ENCODE data around the gene COX4I1. TPM values are rescaled to one million over a fixed set of nuclear protein-coding genes. Genes with fewer than 3 reads are reported as not detected.
"Not testable (repeated sequence)": the region's sequence is repeated elsewhere in the genome, so short reads cannot be mapped to it uniquely, and the experiment has no call there.

COX4I1 gene
- total RNA-seq, 2 experiments from 2014 or later = 422 to 473 TPM

DNA sequence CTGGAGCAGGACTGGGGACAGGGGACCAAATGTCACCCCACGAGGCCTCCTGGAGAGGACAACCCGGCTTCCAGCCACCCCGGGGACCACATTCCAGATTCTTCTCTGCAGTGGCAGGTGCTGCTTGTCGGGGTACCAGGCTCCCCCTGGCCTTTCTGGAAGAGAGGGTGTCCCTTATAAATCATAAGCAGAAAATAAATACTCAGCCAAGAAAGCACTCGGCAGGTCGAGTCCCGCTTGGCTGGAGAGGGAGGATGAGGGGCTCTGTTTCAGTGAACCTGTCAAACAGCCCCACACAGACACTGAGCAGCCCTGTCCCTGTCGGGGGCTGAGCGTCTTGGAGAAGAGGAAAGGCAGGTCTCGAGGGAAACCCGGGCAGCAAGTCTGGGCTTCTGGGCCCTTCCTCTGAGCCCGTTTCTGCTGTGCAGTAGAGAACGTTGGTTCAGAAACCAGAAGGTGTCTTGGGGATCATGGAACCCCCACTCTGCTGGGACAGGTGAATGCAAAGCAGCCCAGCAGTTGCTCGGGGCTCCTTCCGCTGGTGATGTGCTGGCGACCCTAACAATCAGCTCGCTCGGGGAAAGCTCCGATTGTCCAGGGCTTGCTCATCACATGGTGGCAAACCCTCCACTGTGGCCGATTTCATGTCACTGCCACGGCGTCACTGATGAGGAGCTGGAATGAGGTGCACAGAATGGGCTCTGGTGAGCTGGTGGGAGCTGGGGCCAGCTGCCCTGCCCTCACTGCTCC is 36.6 kb downstream of the COX4I1 start:
- no peak overlapping the region for H3K27ac Mint-ChIP-seq
- no peaks in the 10 kb centered on the region for H3K36me3 Mint-ChIP-seq
- DNase-seq (no peak), ATAC-seq (no peak)
- H3K4me1 Mint-ChIP-seq = no peaks in the 10 kb centered on the region
- no peak overlapping the region for H3K4me3 Mint-ChIP-seq
- no peaks in the 10 kb centered on the region for H3K9me3 Mint-ChIP-seq (ENCODE audit: low read depth)
- CTCF ChIA-PET = no interaction called here
- peaks cover 23% of the 10 kb centered on the region for H3K27me3 Mint-ChIP-seq

GRCh38 chr16:85836706-85837582 is 37.4 kb downstream of the COX4I1 start:
- H3K27me3 Mint-ChIP-seq = peaks cover 15% of the 10 kb centered on the region
- no peaks in the 10 kb centered on the region for H3K36me3 Mint-ChIP-seq
- H3K4me3 Mint-ChIP-seq = no peak overlapping the region
- CTCF ChIA-PET = interaction anchor here (0.6 to 1.2 kb wide), 2 partner anchors 26 to 293 kb away, joined by 3 read pairs; no protein-coding TSS in a partner anchor
- no peaks in the 10 kb centered on the region for H3K4me1 Mint-ChIP-seq
- DNase-seq = no peak
- H3K9me3 Mint-ChIP-seq (ENCODE audit: low read depth) = no peaks in the 10 kb centered on the region
- no peak overlapping the region for H3K27ac Mint-ChIP-seq
- ATAC-seq = no peak

- DNase-seq; H3K4me3 Mint-ChIP-seq; H3K27ac Mint-ChIP-seq; H3K36me3 Mint-ChIP-seq; H3K9me3 Mint-ChIP-seq (ENCODE audit: low read depth); ATAC-seq; H3K4me1 Mint-ChIP-seq: not testable (repeated sequence)
- CTCF ChIA-PET = interaction anchor here (1.2 kb wide), 1 partner anchor 27 kb away, joined by 3 read pairs; no protein-coding TSS in a partner anchor
- H3K27me3 Mint-ChIP-seq = peaks cover 10% of the 10 kb centered on the region
Observed at GRCh38 chr16:85837654-85838053, 38.2 kb downstream of the COX4I1 start.

GRCh38 chr16:85838381-85838780 is 38.9 kb downstream of the COX4I1 start:
- Mint-ChIP-seq H3K27me3 (peaks cover 6% of the 10 kb centered on the region), H3K4me3 (no peak overlapping the region), H3K9me3 (ENCODE audit: low read depth) (no peaks in the 10 kb centered on the region), H3K36me3 (no peaks in the 10 kb centered on the region), H3K27ac (no peak overlapping the region), H3K4me1 (no peaks in the 10 kb centered on the region)
- DNase-seq = no peak
- ATAC-seq = no peak
- CTCF ChIA-PET = no interaction called here

- no peak for ATAC-seq
- CTCF ChIA-PET = no interaction called here
Observed at GRCh38 chr16:85838876-85839585, 39.5 kb downstream of the COX4I1 start.

GRCh38 chr16:85839681-85840240 is 40.3 kb downstream of the COX4I1 start:
- Mint-ChIP-seq H3K27ac (no peak overlapping the region), H3K4me3 (no peak overlapping the region), H3K36me3 (no peaks in the 10 kb centered on the region), H3K9me3 (ENCODE audit: low read depth) (no peaks in the 10 kb centered on the region), H3K27me3 (peaks cover 11% of the 10 kb centered on the region), H3K4me1 (no peaks in the 10 kb centered on the region)
- no peak for ATAC-seq
- DNase-seq = no peak
- CTCF ChIA-PET = no interaction called here

More at GRCh38 chr16:85838876-85839585, 39.5 kb downstream of the COX4I1 start:
- Mint-ChIP-seq H3K4me3 (no peak overlapping the region), H3K36me3 (no peaks in the 10 kb centered on the region), H3K27me3 (peaks cover 6% of the 10 kb centered on the region), H3K4me1 (no peaks in the 10 kb centered on the region), H3K27ac (no peak overlapping the region), H3K9me3 (ENCODE audit: low read depth) (no peaks in the 10 kb centered on the region)
- DNase-seq = no peak

GRCh38 chr16:85840395-85840794 is 40.9 kb downstream of the COX4I1 start:
- H3K27ac Mint-ChIP-seq = no peak overlapping the region
- DNase-seq (no peak), ATAC-seq (no peak)
- no peaks in the 10 kb centered on the region for H3K4me1 Mint-ChIP-seq
- CTCF ChIA-PET = no interaction called here
- H3K36me3 Mint-ChIP-seq = no peaks in the 10 kb centered on the region
- H3K4me3 Mint-ChIP-seq = no peak overlapping the region
- peaks cover 14% of the 10 kb centered on the region for H3K27me3 Mint-ChIP-seq
- H3K9me3 Mint-ChIP-seq (ENCODE audit: low read depth) = no peaks in the 10 kb centered on the region

DNA sequence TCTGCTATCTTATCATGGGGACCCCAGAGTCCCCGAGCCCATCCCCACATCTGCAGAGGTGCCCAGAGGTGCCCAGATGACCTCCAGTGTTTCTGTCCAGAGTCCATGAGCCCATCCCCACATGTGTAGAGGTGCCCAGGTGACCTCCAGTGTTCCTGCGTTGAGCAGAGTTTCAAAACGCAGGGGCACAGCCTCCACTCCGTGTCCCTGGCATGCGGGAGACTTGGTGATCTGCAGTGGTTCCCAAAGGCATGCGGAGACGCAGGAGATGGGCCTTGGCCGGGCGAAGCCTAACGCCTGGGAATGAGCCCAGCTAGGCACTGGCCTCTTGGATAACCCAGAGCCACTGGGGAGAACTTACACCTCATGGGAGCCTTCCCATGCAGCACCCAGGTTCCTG is 41.3 kb downstream of the COX4I1 start:
- no peaks in the 10 kb centered on the region for H3K9me3 Mint-ChIP-seq (ENCODE audit: low read depth)
- no peak for DNase-seq
- H3K4me1 Mint-ChIP-seq = no peaks in the 10 kb centered on the region
- CTCF ChIA-PET = no interaction called here
- no peaks in the 10 kb centered on the region for H3K36me3 Mint-ChIP-seq
- H3K27ac Mint-ChIP-seq = no peak overlapping the region
- no peak overlapping the region for H3K4me3 Mint-ChIP-seq
- peaks cover 14% of the 10 kb centered on the region for H3K27me3 Mint-ChIP-seq
- ATAC-seq = no peak

GRCh38 chr16:85842435-85842834 is 42.9 kb downstream of the COX4I1 start:
- Mint-ChIP-seq H3K4me1 (no peaks in the 10 kb centered on the region), H3K36me3 (no peaks in the 10 kb centered on the region), H3K4me3 (no peak overlapping the region), H3K9me3 (ENCODE audit: low read depth) (no peaks in the 10 kb centered on the region), H3K27me3 (peaks cover 16% of the 10 kb centered on the region), H3K27ac (no peak overlapping the region)
- CTCF ChIA-PET = no interaction called here
- no peak for ATAC-seq
- DNase-seq = no peak

- Mint-ChIP-seq H3K4me1 (no peaks in the 10 kb centered on the region), H3K27me3 (peaks cover 17% of the 10 kb centered on the region), H3K27ac (no peak overlapping the region), H3K9me3 (ENCODE audit: low read depth) (no peaks in the 10 kb centered on the region), H3K36me3 (no peaks in the 10 kb centered on the region), H3K4me3 (no peak overlapping the region)
- CTCF ChIA-PET = interaction anchor here (1.0 kb wide), 1 partner anchor 21 kb away, joined by 3 read pairs; no protein-coding TSS in a partner anchor
- DNase-seq (no peak), ATAC-seq (no peak)
Observed at GRCh38 chr16:85842848-85843247, 43.4 kb downstream of the COX4I1 start.

- H3K27ac Mint-ChIP-seq = no peak overlapping the region
- ATAC-seq = no peak
Observed at GRCh38 chr16:85843471-85844168, 44.1 kb downstream of the COX4I1 start.

DNA sequence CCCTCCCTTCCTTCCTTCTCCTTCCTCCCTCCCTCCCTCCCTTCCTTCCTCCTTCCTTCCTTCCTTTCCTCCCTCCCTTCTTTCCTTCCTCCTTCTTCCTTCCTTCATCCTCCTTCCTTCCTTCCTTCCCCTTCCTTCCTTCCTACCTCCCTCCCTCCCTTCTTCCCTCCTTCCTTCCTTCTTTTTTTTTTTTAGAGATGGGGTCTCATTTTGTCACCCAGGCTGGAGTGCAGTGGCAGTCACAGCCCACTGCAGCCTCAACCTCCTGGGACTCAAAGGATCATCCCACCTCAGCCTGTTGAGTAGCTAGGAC is 44.6 kb downstream of the COX4I1 start:
- DNase-seq (no peak), ATAC-seq (no peak)
- H3K27me3 Mint-ChIP-seq = peaks cover 22% of the 10 kb centered on the region
- H3K4me1 Mint-ChIP-seq = no peaks in the 10 kb centered on the region
- no peaks in the 10 kb centered on the region for H3K36me3 Mint-ChIP-seq
- CTCF ChIA-PET = no interaction called here
- H3K27ac Mint-ChIP-seq = no peak overlapping the region
- no peak overlapping the region for H3K4me3 Mint-ChIP-seq
- H3K9me3 Mint-ChIP-seq (ENCODE audit: low read depth) = no peaks in the 10 kb centered on the region

More at GRCh38 chr16:85843471-85844168, 44.1 kb downstream of the COX4I1 start:
- peaks cover 21% of the 10 kb centered on the region for H3K27me3 Mint-ChIP-seq
- no peaks in the 10 kb centered on the region for H3K4me1 Mint-ChIP-seq
- no peaks in the 10 kb centered on the region for H3K36me3 Mint-ChIP-seq
- no peak overlapping the region for H3K4me3 Mint-ChIP-seq
- no peaks in the 10 kb centered on the region for H3K9me3 Mint-ChIP-seq (ENCODE audit: low read depth)
- no peak for DNase-seq
- CTCF ChIA-PET = interaction anchor here (1.0 kb wide), 1 partner anchor 22 kb away, joined by 3 read pairs; no protein-coding TSS in a partner anchor

DNA sequence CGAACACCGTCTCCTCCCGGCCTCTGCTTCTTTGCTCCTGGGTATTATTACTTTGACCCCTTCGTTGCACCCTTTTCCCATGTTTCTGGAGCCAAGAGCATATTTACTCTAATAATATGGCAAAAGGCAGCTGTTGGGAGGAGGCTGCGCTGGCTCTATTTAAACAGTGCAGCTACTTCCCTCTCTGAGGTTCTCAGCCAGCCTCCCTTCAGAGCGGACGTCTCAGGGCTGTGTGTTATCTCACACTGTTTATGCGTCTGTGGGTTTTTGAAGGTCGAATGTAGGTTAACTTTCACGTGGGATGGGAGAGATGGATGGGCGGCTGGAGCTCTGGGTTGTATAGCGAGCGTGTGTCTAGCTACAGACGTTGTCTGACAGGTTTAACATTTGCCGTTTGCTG is 45.3 kb downstream of the COX4I1 start:
- Mint-ChIP-seq H3K4me1 (no peaks in the 10 kb centered on the region), H3K27ac (no peak overlapping the region), H3K4me3 (no peak overlapping the region), H3K36me3 (no peaks in the 10 kb centered on the region), H3K9me3 (ENCODE audit: low read depth) (no peaks in the 10 kb centered on the region), H3K27me3 (peaks cover 24% of the 10 kb centered on the region)
- ATAC-seq = no peak
- CTCF ChIA-PET = interaction anchor here (1.0 kb wide), 1 partner anchor 24 kb away, joined by 3 read pairs; no protein-coding TSS in a partner anchor
- no peak for DNase-seq
